Forelimb muscle (tissue), 1 donor: ENCODE data around the gene CCDC149. TPM values are rescaled to one million over a fixed set of nuclear protein-coding genes. Genes with fewer than 3 reads are reported as not detected.

Source experiments
- DNase-seq: peaks from one replicate; pipeline ENCODE4 v3.0.0-alpha.2; 2013; ENCODE audit warnings: low read depth
- polyA plus RNA-seq: library from polyadenylated mRNA; unstranded; fragments of 120-200 nt; gene quantifications from one replicate; pipeline ENCODE4 v1.2.1, GENCODE V29; 2013; ENCODE audit not compliant: insufficient read length

The CCDC149 gene
- polyA plus RNA-seq: 9.7 TPM

GRCh38 chr4:24912252-24913118 lies at the start of gene CCDC149:
TSS of gene CCDC149 (minus strand) at chr4:24913042. CDS start at chr4:24912864, 178 bp downstream.
- DNase-seq: no peak

DNA sequence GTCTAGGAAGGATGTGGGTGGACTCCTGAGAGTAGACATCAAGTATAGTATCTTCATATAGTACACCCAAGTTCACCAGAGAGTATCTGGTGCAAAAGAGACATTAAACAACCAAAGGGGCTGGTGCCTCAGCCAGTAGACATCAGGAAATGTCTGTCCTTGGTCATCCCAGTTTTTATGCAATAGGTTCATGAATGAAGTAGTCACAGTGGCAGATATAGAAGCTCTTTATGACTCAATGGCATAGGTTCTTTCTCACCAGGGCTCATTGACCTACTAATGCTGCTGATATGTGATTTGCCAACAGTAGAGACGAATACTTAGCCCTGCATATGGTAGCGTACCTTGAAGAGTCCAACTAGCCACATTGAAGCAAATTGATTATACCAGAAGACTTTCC lies 45.0 kb upstream of the CCDC149 start:
- DNase-seq: no peak

DNA sequence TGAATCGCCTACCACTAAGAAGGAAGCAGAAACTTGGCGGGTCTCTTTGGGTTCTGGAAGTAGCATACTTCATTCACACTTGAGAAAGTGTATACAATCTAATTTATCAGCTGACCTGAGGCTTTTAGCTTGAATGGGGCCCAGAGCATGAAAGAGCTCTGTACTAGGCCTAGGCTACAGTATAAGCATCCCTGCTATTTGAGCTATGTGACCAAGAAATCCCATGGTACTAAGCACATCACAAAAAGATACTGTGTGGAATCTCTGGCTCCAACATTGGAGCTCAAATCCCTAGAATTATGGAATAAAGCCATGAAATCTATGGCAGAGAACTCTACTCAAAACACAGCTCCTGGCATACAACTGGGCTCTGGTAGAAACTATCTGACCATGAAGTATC lies 43.9 kb upstream of the CCDC149 start:
- DNase-seq: no peak

DNA sequence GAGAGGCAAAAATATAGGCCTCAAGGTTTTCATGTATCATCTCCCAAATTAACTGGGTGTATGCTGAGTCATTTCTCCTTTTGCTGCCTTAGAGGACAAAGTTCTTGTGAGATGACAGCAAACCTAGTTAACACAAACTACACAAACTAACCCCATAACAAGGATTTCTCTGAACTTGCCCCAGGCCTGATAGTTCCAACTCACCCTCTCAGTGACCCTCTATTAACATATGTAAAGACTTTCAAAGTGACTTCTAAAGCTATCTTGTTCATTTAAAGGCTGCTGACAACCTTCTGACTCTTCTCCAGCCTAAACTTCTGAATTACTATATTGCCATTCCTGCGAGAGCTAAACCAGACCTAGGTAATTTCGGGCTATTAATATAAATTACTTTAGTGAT lies 43.2 kb upstream of the CCDC149 start:
- no peak for DNase-seq

DNA sequence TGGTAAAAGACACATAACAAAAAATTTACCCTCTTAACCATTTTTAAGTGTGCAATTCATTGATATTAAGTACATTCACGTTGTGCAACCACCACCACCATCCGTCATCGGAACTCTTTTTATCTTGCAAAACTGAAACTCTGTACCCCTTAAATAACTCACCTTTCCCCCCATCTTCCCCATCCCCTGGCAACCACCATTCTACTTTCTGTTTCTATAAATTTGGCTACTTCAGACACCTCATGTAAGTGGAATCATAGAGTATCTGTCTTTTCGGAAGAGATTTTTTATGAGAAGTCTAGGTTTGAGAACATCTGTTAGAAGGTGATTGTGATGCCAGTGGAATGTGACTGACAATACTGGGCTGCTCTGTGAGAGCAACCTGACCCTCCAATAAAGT lies 39.8 kb upstream of the CCDC149 start:
- DNase-seq: no peak

DNA sequence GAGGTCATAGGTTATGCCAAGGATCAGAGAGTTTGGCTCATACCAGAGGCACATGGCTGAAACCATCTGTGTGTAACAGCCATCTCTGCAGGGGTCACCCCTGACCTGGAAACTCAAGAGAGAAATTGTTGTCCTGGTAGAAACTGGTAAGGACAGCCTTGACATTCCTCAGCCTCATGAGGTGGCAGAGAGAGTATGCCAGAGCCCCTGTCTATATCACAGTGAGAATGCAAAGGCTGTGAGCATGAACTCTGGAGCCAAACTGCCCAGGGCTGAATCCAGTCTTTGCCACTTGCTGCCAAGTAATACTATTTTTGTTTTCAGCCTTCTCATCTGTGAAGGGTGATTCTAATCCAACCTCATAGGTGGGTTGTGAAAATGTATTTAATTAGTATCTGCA lies 37.1 kb upstream of the CCDC149 start:
- DNase-seq: no peak

DNA sequence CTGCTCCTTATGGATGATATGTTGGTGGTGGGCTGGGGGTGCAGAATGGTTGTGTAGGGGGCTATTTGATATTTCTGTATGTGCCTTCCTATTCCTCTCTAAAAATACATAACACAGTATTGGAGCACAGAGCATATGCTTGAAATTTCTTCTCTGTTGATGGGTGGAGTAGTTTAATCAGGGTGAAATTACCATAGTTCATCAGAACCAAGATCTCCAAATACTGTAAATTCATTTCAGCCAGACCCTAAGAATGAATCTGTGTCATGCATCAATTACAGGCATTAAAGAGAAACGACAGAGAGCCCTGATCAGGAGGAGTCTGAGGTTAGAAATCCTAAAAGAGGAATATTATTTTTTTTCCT lies 25.1 kb upstream of the CCDC149 start:
- no peak for DNase-seq

- DNase-seq: no peak
These were observed 24.5 kb upstream of the CCDC149 start for GRCh38 chr4:24937176-24937916.

DNA sequence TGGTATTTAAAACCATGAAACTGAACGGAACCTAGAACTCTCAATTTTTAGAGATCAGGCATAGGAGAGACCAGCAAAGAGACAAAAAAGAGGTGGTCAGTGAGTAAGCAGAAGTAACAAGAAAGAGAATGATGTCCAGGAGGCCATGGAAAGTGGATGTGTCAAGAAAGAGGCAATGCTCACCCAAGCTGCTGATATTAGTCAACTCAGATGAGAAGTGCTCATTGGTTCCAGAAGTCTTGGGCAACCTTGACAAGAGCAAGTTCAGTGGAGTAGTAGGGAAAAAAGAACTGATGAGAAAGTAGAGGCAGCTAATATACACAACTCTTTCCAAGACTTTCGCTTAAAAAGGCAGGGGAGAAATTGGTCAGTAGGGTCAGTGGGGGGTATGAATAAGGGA lies 23.0 kb upstream of the CCDC149 start:
- no peak for DNase-seq

- no peak for DNase-seq
These were observed 21.5 kb upstream of the CCDC149 start for GRCh38 chr4:24934311-24934710.

DNA sequence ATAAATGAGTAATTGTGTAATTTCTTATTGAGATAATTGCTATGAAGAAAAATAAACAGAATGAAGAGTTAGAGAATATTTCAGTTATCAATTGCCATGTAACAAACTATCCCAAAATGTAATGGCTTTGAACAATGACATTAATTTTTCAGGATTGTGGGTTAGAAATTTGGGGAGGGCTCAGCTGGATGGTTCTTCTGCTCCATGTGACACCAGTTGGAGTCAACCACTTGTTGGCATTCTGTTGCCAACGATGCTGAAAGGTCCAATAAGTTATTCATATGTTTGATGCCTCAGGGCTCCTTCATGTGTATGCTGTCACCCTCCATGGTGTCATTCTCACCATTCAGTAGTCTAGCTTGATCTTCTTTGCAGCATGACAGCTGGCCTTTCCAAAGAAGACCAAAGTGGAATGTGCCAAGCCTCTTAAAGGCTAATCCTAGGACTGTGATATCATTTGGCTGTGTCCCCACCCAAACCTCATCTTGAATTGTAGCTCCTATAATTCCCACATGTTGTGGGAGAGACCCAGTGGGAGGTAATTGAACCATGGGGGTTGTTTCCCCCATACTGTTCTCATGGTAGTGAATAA lies 20.9 kb upstream of the CCDC149 start:
- no peak for DNase-seq

GRCh38 chr4:24932515-24933225 lies 19.8 kb upstream of the CCDC149 start:
- DNase-seq: no peak

GRCh38 chr4:24930151-24930550 lies 17.3 kb upstream of the CCDC149 start:
- no peak for DNase-seq

DNA sequence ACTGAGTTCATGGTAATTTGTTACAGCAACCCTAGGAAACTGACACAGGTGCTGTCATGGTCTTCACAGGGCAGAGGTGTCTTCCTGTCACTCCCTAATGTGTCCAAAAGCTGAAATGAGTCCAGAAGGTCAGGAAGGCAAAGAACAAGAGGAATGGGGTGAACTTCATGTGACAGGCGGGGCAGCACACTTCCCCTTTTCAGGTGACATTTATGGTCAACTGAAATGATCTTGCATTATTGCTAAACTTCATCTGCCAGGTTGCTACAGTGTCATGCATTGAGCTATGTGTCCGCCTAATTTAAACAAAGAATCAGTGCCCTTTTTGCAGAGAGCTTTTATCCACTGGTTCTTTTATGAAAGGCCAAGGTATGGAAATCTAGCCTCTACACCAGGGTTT lies 15.9 kb upstream of the CCDC149 start:
- no peak for DNase-seq

- DNase-seq: no peak
These were observed 14.2 kb upstream of the CCDC149 start for GRCh38 chr4:24927049-24927448.

- no peak for DNase-seq
These were observed 11.5 kb upstream of the CCDC149 start for GRCh38 chr4:24924309-24924781.

- no peak for DNase-seq
These were observed 10.7 kb upstream of the CCDC149 start for GRCh38 chr4:24923550-24923949.

GRCh38 chr4:24923002-24923401 lies 10.2 kb upstream of the CCDC149 start:
- DNase-seq: no peak

GRCh38 chr4:24922416-24922815 lies 9.6 kb upstream of the CCDC149 start:
- DNase-seq: no peak

GRCh38 chr4:24921491-24921890 lies 8.6 kb upstream of the CCDC149 start:
- no peak for DNase-seq

DNA sequence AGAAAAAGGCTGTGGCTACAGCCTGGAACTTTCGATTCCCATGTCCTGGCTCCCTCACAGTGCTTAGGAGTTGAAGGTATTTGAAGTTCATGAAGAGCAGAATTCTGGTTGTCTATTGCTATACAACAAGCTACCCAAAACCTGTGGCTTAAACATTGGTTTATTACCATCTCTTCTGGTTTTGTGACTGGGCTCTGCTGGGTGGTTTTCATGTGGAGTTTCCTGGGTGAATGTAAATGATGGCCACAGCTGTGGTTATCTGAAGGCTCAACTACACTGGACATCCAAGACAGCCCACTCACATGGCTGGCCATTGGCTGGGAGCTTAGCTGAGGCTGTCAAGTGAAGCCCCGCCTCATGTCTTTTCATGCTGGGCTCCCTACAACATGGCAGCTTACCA lies 7.2 kb upstream of the CCDC149 start:
- DNase-seq: no peak
